Psoas muscle (tissue), 8 donors: ENCODE data around the gene CASP14. TPM values are rescaled to one million over a fixed set of nuclear protein-coding genes. Genes with fewer than 3 reads are reported as not detected.

Experiments used
- ATAC-seq, 4 donors: fragments of 200-7000 bp; cut with Tn5 transposase; one replicate each; pipeline ENCODE4 v1.9.1; 2020; ENCODE audit warnings: moderate library complexity in 3 of 4, mild to moderate bottlenecking in 2 of 4
- DNase-seq, 2 donors: peaks; one replicate each; pipeline ENCODE4 v3.0.0-alpha.2; 2020
- H3K27ac ChIP-seq: fragments of 200-600 bp; one replicate; pipeline ENCODE4 v1.8.0; 2022
- H3K27me3 ChIP-seq, 3 donors: fragments of 200-600 bp in 1 of 3; one replicate each; pipeline versions ENCODE4 v1.6.1 to v1.8.0; 2013 to 2022; ENCODE audit warnings: low read length in 2 of 3, mild to moderate bottlenecking in 2 of 3, moderate library complexity in 1 of 3; ENCODE audit not compliant: insufficient read depth in 3 of 3
- H3K36me3 ChIP-seq, 2 donors: fragments of 200-600 bp in 1 of 2; one replicate each; pipeline versions ENCODE4 v1.6.1 to v1.8.0; 2013 to 2022; ENCODE audit warnings: low read depth in 1 of 2, mild to moderate bottlenecking in 1 of 2, moderate library complexity in 1 of 2; ENCODE audit not compliant: insufficient read depth in 1 of 2
- H3K4me1 ChIP-seq: fragments of 200-600 bp; one replicate; pipeline ENCODE4 v1.8.0; 2022
- H3K4me3 ChIP-seq: fragments of 200-600 bp; one replicate; pipeline ENCODE4 v1.8.0; 2022; ENCODE audit warnings: mild to moderate bottlenecking
- H3K9me3 ChIP-seq: fragments of 200-600 bp; one replicate; pipeline ENCODE4 v1.8.0; 2022
- WGBS, 3 donors: extraction: QIAGEN DNeasy Blood & Tissue Kit; methylation state at CpG; one replicate each; pipeline versions ENCODE4 v1.1.6 to v1.1.7; 2013; 5-methylcytosine and 5-hydroxymethylcytosine counted together
- intact Hi-C, 2 donors: fragments of 100-400 bp; cut with DNase I; formaldehyde crosslinking; loops; one replicate each; pipeline versions ENCODE4 v1.11.0 to v1.14.2; 2022
- polyA plus RNA-seq, 3 donors: library from polyadenylated mRNA; stranded (reverse); fragments of 200-250 nt; gene quantifications; one replicate each; pipeline ENCODE4 v1.2.3, GENCODE V29; 2013
- total RNA-seq, 4 donors: library from RNA; stranded (reverse); fragmentation: NEBNext Ultra II Directional in 2 of 4; extraction: Animal tissue kit (Norgen Biotek cat#: 25700) in 2 of 4; gene quantifications; one replicate each; pipeline versions ENCODE4 v1.2.1 to v1.2.4, GENCODE V29; 2021 to 2023
- TF ChIP-seq, protein P1 (sequence below): fragments of 200-600 bp; IDR thresholded peaks from one replicate; pipeline ENCODE4 v1.8.0; 2022; ENCODE audit warnings: antibody characterized with exemption
- donor health status: healthy with polysubstance abuse.
- donor health status: DM: no; HTN: no; CAD: no; lungs with moderate emphysema.
- donor health status: Bipolar disorder and iron deficiency.
- donor health status: healthy.
- donor health status: DM: yes; HTN: yes; CAD: no.
- donor health status: DM: no; HTN: no; CAD: no.
- donor health status: DM: no; HTN: no; CAD: no.
- donor health status: DM: yes; HTN: yes; CAD: no.

The CASP14 gene
- total and polyA plus RNA-seq, 7 donors: not detected

DNA sequence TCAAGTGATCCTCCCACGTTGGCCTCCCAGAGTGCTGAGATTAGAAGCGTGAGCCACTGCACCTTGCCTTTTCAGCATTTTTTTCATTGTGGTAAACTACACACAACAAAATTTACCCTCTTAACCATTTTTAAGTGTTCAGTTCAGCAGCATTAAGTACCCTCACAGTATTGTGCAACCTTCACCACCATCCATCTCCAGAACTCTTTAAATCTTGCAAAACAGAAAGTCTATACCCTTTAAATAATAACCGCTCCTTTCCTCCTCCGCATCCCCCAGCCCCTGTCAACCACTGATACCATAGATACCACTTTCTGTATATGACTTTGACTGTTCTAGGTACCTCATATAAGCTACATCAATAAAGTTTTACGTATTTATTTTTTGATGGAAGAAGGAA, 20.8 kb upstream of the CASP14 start:
- intact Hi-C loops: no loop called here
- ATAC-seq: no peak
- H3K36me3 ChIP-seq: no peaks in the 10 kb centered on the region
- H3K27me3 ChIP-seq: peaks cover 0 to 2% (median 0%) of the 10 kb centered on the region in 3 donors
- no peaks in the 10 kb centered on the region for H3K9me3 ChIP-seq
- no peak overlapping the region for H3K27ac ChIP-seq
- DNase-seq: no peak
- TF ChIP-seq, protein P1, sequence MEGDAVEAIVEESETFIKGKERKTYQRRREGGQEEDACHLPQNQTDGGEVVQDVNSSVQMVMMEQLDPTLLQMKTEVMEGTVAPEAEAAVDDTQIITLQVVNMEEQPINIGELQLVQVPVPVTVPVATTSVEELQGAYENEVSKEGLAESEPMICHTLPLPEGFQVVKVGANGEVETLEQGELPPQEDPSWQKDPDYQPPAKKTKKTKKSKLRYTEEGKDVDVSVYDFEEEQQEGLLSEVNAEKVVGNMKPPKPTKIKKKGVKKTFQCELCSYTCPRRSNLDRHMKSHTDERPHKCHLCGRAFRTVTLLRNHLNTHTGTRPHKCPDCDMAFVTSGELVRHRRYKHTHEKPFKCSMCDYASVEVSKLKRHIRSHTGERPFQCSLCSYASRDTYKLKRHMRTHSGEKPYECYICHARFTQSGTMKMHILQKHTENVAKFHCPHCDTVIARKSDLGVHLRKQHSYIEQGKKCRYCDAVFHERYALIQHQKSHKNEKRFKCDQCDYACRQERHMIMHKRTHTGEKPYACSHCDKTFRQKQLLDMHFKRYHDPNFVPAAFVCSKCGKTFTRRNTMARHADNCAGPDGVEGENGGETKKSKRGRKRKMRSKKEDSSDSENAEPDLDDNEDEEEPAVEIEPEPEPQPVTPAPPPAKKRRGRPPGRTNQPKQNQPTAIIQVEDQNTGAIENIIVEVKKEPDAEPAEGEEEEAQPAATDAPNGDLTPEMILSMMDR: no peak
- H3K4me3 ChIP-seq: no peak overlapping the region
- H3K4me1 ChIP-seq: no peaks in the 10 kb centered on the region
- WGBS, 3 donors: 65 to 71% (median 70%) methylated on average over 5 of the region's 5 CpGs

DNA sequence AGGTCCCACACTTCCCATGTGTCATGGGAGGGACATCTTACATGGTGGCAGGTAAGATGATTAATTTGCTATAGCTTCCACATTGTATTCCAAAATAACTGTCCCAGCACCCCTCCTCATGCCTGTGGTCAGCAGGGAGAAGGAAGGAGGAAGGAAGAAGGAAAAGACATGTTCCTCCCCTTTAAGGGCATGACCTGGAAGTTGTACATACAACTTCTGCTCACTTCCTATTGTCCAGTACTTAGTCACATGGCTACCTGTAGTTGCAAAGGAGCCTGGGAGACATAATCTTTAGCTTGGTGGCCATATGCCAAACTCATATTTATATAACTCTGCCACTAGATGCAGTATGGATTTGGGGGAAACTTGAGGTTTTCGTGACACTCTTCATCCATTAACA, 17.6 kb upstream of the CASP14 start:
- TF ChIP-seq, protein P1: no peak
- Histone ChIP-seq H3K27me3 (peaks cover 0 to 3% (median 2%) of the 10 kb centered on the region in 3 donors), H3K9me3 (no peaks in the 10 kb centered on the region), H3K4me1 (no peaks in the 10 kb centered on the region), H3K36me3 (no peaks in the 10 kb centered on the region), H3K27ac (no peak overlapping the region), H3K4me3 (no peak overlapping the region)
- intact Hi-C loops: no loop called here
- ATAC-seq: no peak
- WGBS, 3 donors: 57 to 59% (median 57%) methylated on average over 1 of the region's 1 CpG
- DNase-seq: no peak

DNA sequence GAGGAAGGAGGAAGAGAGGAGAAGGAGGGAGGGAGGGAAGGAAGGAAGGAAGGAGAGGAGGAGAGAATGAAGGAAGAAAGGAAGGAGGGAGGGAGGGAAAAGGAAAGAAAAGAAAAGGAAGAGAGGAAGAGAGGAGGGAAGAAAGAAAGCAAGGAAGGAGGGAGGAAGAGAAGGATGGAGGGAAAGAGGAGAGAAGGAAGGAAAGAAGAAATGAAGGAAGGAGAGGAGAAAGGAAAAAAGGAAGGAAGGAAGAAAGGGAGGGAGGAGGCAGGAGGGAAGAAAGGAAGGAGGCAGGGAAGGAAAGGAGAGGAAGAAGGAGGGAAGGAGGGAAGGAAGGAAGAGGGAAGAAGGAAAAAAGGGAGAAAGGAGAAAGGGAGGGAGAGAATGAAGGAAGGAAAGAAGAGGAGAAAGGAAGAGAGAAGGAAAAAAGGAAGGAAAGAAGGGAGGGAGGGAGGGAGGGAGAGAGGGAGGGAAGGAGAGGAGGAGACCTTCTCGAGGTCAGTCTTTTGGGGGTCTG, 13.4 kb upstream of the CASP14 start:
- TF ChIP-seq, protein P1: no peak
- no peak for ATAC-seq
- 37 to 59% (median 41%) methylated on average over 1 of the region's 1 CpG for WGBS, 3 donors
- no peaks in the 10 kb centered on the region for H3K9me3 ChIP-seq
- H3K4me1 ChIP-seq: no peaks in the 10 kb centered on the region
- no peak for DNase-seq
- H3K27me3 ChIP-seq: peaks cover 0 to 3% (median 2%) of the 10 kb centered on the region in 3 donors
- H3K36me3 ChIP-seq: no peaks in the 10 kb centered on the region
- intact Hi-C loops: no loop called here
- no peak overlapping the region for H3K4me3 ChIP-seq
- H3K27ac ChIP-seq: no peak overlapping the region

DNA sequence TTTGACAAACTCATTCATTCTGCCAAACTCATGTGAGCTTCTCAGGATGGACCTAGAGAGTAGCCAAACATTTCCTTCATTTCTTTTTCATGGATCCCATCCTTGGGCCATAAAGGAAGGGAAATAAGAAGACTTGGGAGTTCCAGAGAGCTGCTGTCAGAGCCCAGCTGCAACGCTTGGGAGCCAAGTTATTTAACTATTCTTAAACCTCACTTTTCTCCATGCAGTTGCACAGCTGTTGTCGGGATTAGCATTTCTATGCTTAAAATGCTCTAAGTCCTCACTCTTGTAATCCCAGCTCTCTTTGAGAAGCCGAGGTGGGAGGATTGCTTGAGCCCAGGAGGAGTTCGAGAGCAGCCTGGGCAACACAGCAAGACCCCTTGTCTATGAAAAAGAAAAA, 11.7 kb upstream of the CASP14 start:
- Histone ChIP-seq H3K9me3 (no peaks in the 10 kb centered on the region), H3K4me3 (no peak overlapping the region), H3K27me3 (peaks cover 0 to 5% (median 3%) of the 10 kb centered on the region in 3 donors), H3K36me3 (no peaks in the 10 kb centered on the region), H3K4me1 (no peaks in the 10 kb centered on the region), H3K27ac (no peak overlapping the region)
- DNase-seq: no peak
- TF ChIP-seq, protein P1: no peak
- ATAC-seq: peak in 1 of 4 donors; percentile 56
- intact Hi-C loops: no loop called here
- 9 to 21% (median 18%) methylated on average over 4 of the region's 4 CpGs for WGBS, 3 donors

DNA sequence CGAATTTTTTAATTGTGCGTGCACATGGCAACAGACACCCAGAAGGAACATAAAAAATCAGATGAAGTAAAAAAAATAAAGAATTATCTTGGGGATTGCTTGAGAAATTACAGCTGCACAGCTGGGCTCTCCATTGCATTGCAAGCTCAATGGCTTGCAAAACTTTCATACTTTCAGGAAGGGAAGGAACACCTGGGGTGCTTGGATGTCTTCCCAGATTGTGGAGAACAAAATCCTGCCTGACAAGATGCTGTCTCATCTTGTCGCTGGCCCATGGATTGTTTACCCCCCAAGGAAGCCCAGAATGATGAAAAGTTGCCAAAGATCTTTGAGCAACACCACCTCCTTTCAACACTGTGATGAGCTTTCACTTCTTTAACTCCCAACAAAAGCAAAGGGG, 11.0 kb upstream of the CASP14 start:
- H3K27me3 ChIP-seq: peaks cover 0 to 5% (median 3%) of the 10 kb centered on the region in 3 donors
- WGBS, 3 donors: 45 to 48% (median 45%) methylated on average over 3 of the region's 3 CpGs
- H3K36me3 ChIP-seq: no peaks in the 10 kb centered on the region
- H3K9me3 ChIP-seq: no peaks in the 10 kb centered on the region
- H3K4me1 ChIP-seq: no peaks in the 10 kb centered on the region
- no peak overlapping the region for H3K4me3 ChIP-seq
- DNase-seq: peak in 1 of 2 donors; percentile 67
- intact Hi-C loops: no loop called here
- TF ChIP-seq, protein P1: no peak
- ATAC-seq: peak in 2 of 4 donors; percentile 42 to 71
- no peak overlapping the region for H3K27ac ChIP-seq
